IMR-90 (cell line): ENCODE measurements around the gene NAGK. TPM values are rescaled to one million over a fixed set of nuclear protein-coding genes. Genes with fewer than 3 reads are reported as not detected.

Experiments
- ATAC-seq: fragments of 200-7000 bp; cut with Tn5 transposase; 2 replicates; pipeline ENCODE4 v1.9.1; 2020; ENCODE audit warnings: low read depth, mild to moderate bottlenecking, moderate library complexity
- BruUV-seq: library from RNA; stranded (reverse); fragments of 400-500 nt; replicated peaks from 2 replicates; lab custom pipeline; 2021; lab: Mats Ljungman, UMichigan
- CTCF ChIA-PET: fragments of 300-600 bp; formaldehyde crosslinking; extraction: SDS; loops from one replicate; lab custom pipeline; 2021; ENCODE audit warnings: antibody characterized with exemption; lab: Yijun Ruan, JAX
- POLR2A ChIA-PET: fragments of 300-600 bp; sonication (Branson Sonifier 250); formaldehyde crosslinking; loops from one replicate; lab custom pipeline; 2022; ENCODE audit warnings: antibody characterized with exemption; ENCODE audit not compliant: unreplicated experiment; lab: Charles Lee
- DNase-seq: peaks from one replicate; pipeline ENCODE4 v3.0.0; 2013
- H2AFZ ChIP-seq: replicated peaks from 2 replicates; pipeline ENCODE3; 2013; ENCODE audit warnings: low read length, mild to moderate bottlenecking; ENCODE audit not compliant: poor library complexity
- H2AK5ac ChIP-seq: 2 replicates; pipeline ENCODE4 v1.6.1; 2013; ENCODE audit warnings: low read depth, low read length, inconsistent platforms
- H2AK9ac ChIP-seq: replicated peaks from 2 replicates; pipeline ENCODE3; 2013; ENCODE audit warnings: mild to moderate bottlenecking, low read depth, low read length, moderate library complexity; ENCODE audit not compliant: poor library complexity
- H2BK120ac ChIP-seq: 2 replicates; pipeline ENCODE4 v1.6.1; 2013; ENCODE audit warnings: low read depth, low read length, inconsistent platforms
- H2BK15ac ChIP-seq: 3 replicates; pipeline ENCODE4 v1.6.1; 2013; ENCODE audit warnings: low read depth, low read length, inconsistent platforms
- H2BK20ac ChIP-seq: 2 replicates; pipeline ENCODE4 v1.6.1; 2013; ENCODE audit warnings: low read depth, mild to moderate bottlenecking, inconsistent platforms, low read length, moderate library complexity
- H2BK5ac ChIP-seq: 2 replicates; pipeline ENCODE4 v1.6.1; 2013; ENCODE audit warnings: mild to moderate bottlenecking, low read depth, low read length, inconsistent platforms; ENCODE audit not compliant: poor library complexity, severe bottlenecking
- H3K14ac ChIP-seq: replicated peaks from 2 replicates; pipeline ENCODE4 v1.6.1; 2013; ENCODE audit warnings: low read depth, low read length, inconsistent platforms
- H3K18ac ChIP-seq: 2 replicates; pipeline ENCODE4 v1.6.1; 2013; ENCODE audit warnings: low read depth, low read length, control low read depth
- H3K23ac ChIP-seq: 2 replicates; pipeline ENCODE4 v1.6.1; 2013; ENCODE audit warnings: low read depth, low read length, inconsistent platforms
- H3K27ac ChIP-seq: 2 replicates; pipeline ENCODE4 v1.5.1; 2013; ENCODE audit warnings: mild to moderate bottlenecking, control low read depth, low read length; ENCODE audit not compliant: insufficient read depth
- H3K27me3 ChIP-seq: 2 replicates; pipeline ENCODE4 v1.6.1; 2013; ENCODE audit warnings: low read length; ENCODE audit not compliant: control insufficient read depth, insufficient read depth
- H3K36me3 ChIP-seq: 2 replicates; pipeline ENCODE4 v1.6.1; 2013; ENCODE audit warnings: low read length, mixed read lengths; ENCODE audit not compliant: control insufficient read depth, insufficient read depth
- H3K4ac ChIP-seq: 2 replicates; pipeline ENCODE4 v1.6.1; 2013; ENCODE audit warnings: low read depth, low read length, inconsistent platforms
- H3K4me1 ChIP-seq: 2 replicates; pipeline ENCODE4 v1.6.1; 2013; ENCODE audit warnings: low read length, mixed read lengths; ENCODE audit not compliant: control insufficient read depth, insufficient read depth
- H3K4me2 ChIP-seq: 2 replicates; pipeline ENCODE4 v1.6.1; 2013; ENCODE audit warnings: low read depth, mild to moderate bottlenecking, control low read depth, low read length, moderate library complexity
- H3K4me3 ChIP-seq: 2 replicates; pipeline ENCODE4 v1.5.1; 2013; ENCODE audit warnings: low read depth, mild to moderate bottlenecking, control low read depth, low read length, moderate library complexity; ENCODE audit not compliant: insufficient read depth
- H3K56ac ChIP-seq: 2 replicates; pipeline ENCODE4 v1.6.1; 2013; ENCODE audit warnings: low read length, inconsistent platforms; ENCODE audit not compliant: insufficient read depth; ENCODE audit errors: extremely low read depth
- H3K79me1 ChIP-seq, 2 experiments: 2 replicates each; pipeline ENCODE4 v1.6.1; 2013; ENCODE audit warnings: low read length in 2 of 2, inconsistent platforms in 1 of 2, low read depth in 1 of 2
- H3K9ac ChIP-seq: 2 replicates; pipeline ENCODE4 v1.6.1; 2013; ENCODE audit warnings: low read depth, low read length, control low read depth
- H3K9me1 ChIP-seq: 2 replicates; pipeline ENCODE4 v1.6.1; 2013; ENCODE audit warnings: low read length, inconsistent platforms; ENCODE audit not compliant: insufficient read depth
- H3K9me3 ChIP-seq: 2 replicates; pipeline ENCODE4 v1.6.1; 2013; ENCODE audit warnings: low read length; ENCODE audit not compliant: control insufficient read depth, insufficient read depth
- H4K20me1 ChIP-seq: 2 replicates; pipeline ENCODE4 v1.6.1; 2013; ENCODE audit warnings: low read length, inconsistent platforms; ENCODE audit not compliant: insufficient read depth
- H4K5ac ChIP-seq: 2 replicates; pipeline ENCODE4 v1.6.1; 2013; ENCODE audit warnings: mild to moderate bottlenecking, low read depth, low read length, control low read depth
- H4K8ac ChIP-seq, 2 experiments: 2 replicates each; pipeline ENCODE4 v1.6.1; 2013; ENCODE audit warnings: low read depth in 2 of 2, low read length in 2 of 2, control low read depth in 1 of 2, inconsistent platforms in 1 of 2
- H4K91ac ChIP-seq: 2 replicates; pipeline ENCODE4 v1.6.1; 2013; ENCODE audit warnings: low read depth, low read length, inconsistent platforms; ENCODE audit not compliant: insufficient read depth
- BHLHE40 ChIP-seq: fragments of 150-350 bp; IDR thresholded peaks from 2 replicates; pipeline ENCODE4 v1.6.1; 2016; ENCODE audit warnings: mild to moderate bottlenecking, low read depth, low read length
- WGBS, 2 experiments: methylation state at CpG; one replicate each; pipeline versions ENCODE4 v1.1.5 to v1.1.7; 2013; ENCODE audit warnings: missing lambda C conversion rate in 2 of 2; ENCODE audit not compliant: insufficient read length in 1 of 2; ENCODE audit errors: extremely low coverage in 2 of 2; 5-methylcytosine and 5-hydroxymethylcytosine counted together
- dilution Hi-C: fragments of 300-500 bp; cut with HindIII; formaldehyde crosslinking; loops from one replicate; pipeline ENCODE4 v1.14.3; 2018; ENCODE audit warnings: low sequenced_read_pairs; ENCODE audit not compliant: unreplicated experiment
- in situ Hi-C: fragments of 300-500 bp; cut with MboI; formaldehyde crosslinking; loops from 3 replicates; pipeline ENCODE4 v1.14.3; 2019; ENCODE audit warnings: low sequenced_read_pairs, inconsistent platforms, mixed read lengths
- intact Hi-C: fragments of 100-400 bp; cut with micrococcal nuclease; formaldehyde crosslinking; loops from 2 replicates; pipeline ENCODE4 v1.10.0; 2022
- polyA plus RNA-seq, 3 experiments: library from polyadenylated mRNA; depleted of rRNA; stranded (reverse); fragments of >200 nt; gene quantifications; 2 replicates each; pipeline ENCODE4 v1.2.3, GENCODE V29; 2012; ENCODE audit warnings: low replicate concordance in 1 of 3
- total RNA-seq: library from RNA; depleted of rRNA; stranded (reverse); fragments of >200 nt; gene quantifications from 2 replicates; pipeline ENCODE4 v1.2.3, GENCODE V29; 2012

NAGK gene
- total and polyA plus RNA-seq, 2 of the 4 experiments (the other 2 are of a cell fraction): 60.4 to 146 TPM

DNA sequence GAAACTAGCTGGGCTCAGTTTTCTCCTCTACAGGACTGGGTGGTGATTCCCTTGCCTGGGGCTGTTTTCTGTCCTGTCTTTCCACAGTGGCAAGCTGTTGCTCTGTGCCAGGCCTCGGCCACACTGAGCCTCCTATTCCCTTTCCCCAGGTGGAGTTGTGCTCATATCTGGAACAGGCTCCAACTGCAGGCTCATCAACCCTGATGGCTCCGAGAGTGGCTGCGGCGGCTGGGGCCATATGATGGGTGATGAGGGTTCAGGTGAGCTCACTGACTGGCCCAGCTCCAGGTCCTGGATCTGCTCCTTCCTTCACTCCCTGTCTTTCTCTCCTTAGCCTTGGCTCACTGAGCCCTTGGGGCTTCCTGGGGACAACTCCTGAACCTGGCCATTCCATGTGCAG, 4.0 kb downstream of the NAGK start:
- CTCF ChIA-PET: interaction anchor here (0.6 kb wide), 1 partner anchor 124 kb away, joined by 3 read pairs; no protein-coding TSS in a partner anchor
- Histone ChIP-seq H3K4me2 (no peak overlapping the region), H3K4ac (no peak overlapping the region), H3K4me1 (peaks cover 13% of the 10 kb centered on the region), H3K18ac (no peak overlapping the region), H2BK5ac (no peak overlapping the region), H3K9ac (no peak overlapping the region), H3K9me1 (peaks cover 26% of the 10 kb centered on the region), H3K36me3 (peaks cover 49% of the 10 kb centered on the region), H2BK20ac (no peak overlapping the region), H3K4me3 (no peak overlapping the region), H3K14ac (no peak overlapping the region), H3K79me1 (peaks cover 33 to 73% of the 10 kb centered on the region in 2 experiments), H2AK5ac (no peak overlapping the region), H4K8ac (no peak overlapping the region), H2BK15ac (no peak overlapping the region), H2BK120ac (no peak overlapping the region), H4K20me1 (0 out of 2 replicates have a peak, but pooled peaks cover 10% of the 10 kb centered on the region), H3K27ac (no peak overlapping the region), H4K5ac (no peak overlapping the region), H2AK9ac (peak overlapping the region; percentile 7), H3K27me3 (no peaks in the 10 kb centered on the region), H3K23ac (no peak overlapping the region), H3K56ac (no peak overlapping the region), H3K9me3 (no peaks in the 10 kb centered on the region), H4K91ac (no peak overlapping the region), H2AFZ (no peak overlapping the region)
- POLR2A ChIA-PET: no interaction called here
- no peak for ATAC-seq
- TF ChIP-seq BHLHE40: no peak
- in situ Hi-C loops (no loop called here), dilution Hi-C loops (no loop called here), intact Hi-C loops (no loop called here)
- BruUV-seq: no TSS peak
- WGBS, 2 experiments: no CpG with 5 or more reads among the region's 4 CpGs
- DNase-seq: no peak
